Measurements from ENCODE around the gene PIPOX.

Gene PIPOX

GRCh38 chr17:29019475-29020181, 23.3 kb upstream of the PIPOX start:
- H3K4ac ChIP-seq (ENCODE audit: low read length), result no peak overlapping the region
- DNase-seq (ENCODE audit: low spot score), result no peak
- no peak overlapping the region for H4K91ac ChIP-seq (ENCODE audit: low read depth, low read length, poor library complexity)
- no CpG with 5 or more reads among the region's 39 CpGs for WGBS, 2 donors (ENCODE audit: extremely low coverage in 2 of 2, insufficient read length in 2 of 2, insufficient replicate concordance in 1 of 2)
- no peaks in the 10 kb centered on the region for H3K36me3 ChIP-seq (replicated peaks in 1 of 2; ENCODE audit: control insufficient read depth in 2 of 2, insufficient read depth in 2 of 2, low read length in 2 of 2)
- H2BK15ac ChIP-seq (ENCODE audit: low read length), result no peak overlapping the region
- H3K18ac ChIP-seq (ENCODE audit: low read length), result peak overlapping the region; percentile 69
- no peak overlapping the region for H2BK12ac ChIP-seq (ENCODE audit: low read length)
- no peaks in the 10 kb centered on the region for H3K9me3 ChIP-seq (replicated peaks in 1 of 2; ENCODE audit: control insufficient read depth in 2 of 2, insufficient read depth in 1 of 2, low read depth in 1 of 2, low read length in 2 of 2)
- H2BK5ac ChIP-seq (ENCODE audit: low read length), result no peak overlapping the region
- H3K4me3 ChIP-seq (ENCODE audit: low read length in 2 of 2), result no peak overlapping the region
- H3K27ac ChIP-seq (replicated peaks; ENCODE audit: low read length), result no peak overlapping the region
- peak overlapping the region; percentile 55 for H2AFZ ChIP-seq (ENCODE audit: low read length)
- H3K4me2 ChIP-seq (ENCODE audit: insufficient read depth, low read length, poor library complexity, severe bottlenecking), result peak overlapping the region; percentile 52
- no peak overlapping the region for H2AK5ac ChIP-seq (ENCODE audit: low read depth, low read length)
- H3K14ac ChIP-seq (ENCODE audit: low read length), result no peak overlapping the region
- H3K9ac ChIP-seq (ENCODE audit: low read depth, low read length, poor library complexity), result no peak overlapping the region
- H3K27me3 ChIP-seq (ENCODE audit: control insufficient read depth in 3 of 3, insufficient read depth in 3 of 3, low read depth in 1 of 3, low read length in 3 of 3), result no peaks in the 10 kb centered on the region
- H3K23ac ChIP-seq (ENCODE audit: low read depth, low read length, poor library complexity), result no peak overlapping the region
- H3K4me1 ChIP-seq (ENCODE audit: control insufficient read depth in 2 of 2, insufficient read depth in 1 of 2, low read depth in 1 of 2, low read length in 2 of 2), result peaks cover 12 to 18% of the 10 kb centered on the region in 2 donors
- H4K8ac ChIP-seq (ENCODE audit: low read depth, low read length), result no peak overlapping the region
- H2BK120ac ChIP-seq (ENCODE audit: low read depth, low read length), result no peak overlapping the region
- no peaks in the 10 kb centered on the region for H3K79me1 ChIP-seq (ENCODE audit: low read depth, low read length)

- Histone ChIP-seq H2AFZ (ENCODE audit: low read length) (no peak overlapping the region), H2BK120ac (ENCODE audit: low read depth, low read length) (no peak overlapping the region), H3K4me1 (ENCODE audit: control insufficient read depth in 2 of 2, insufficient read depth in 1 of 2, low read depth in 1 of 2, low read length in 2 of 2) (peaks cover 11 to 19% of the 10 kb centered on the region in 2 donors), H2BK15ac (ENCODE audit: low read length) (no peak overlapping the region), H3K18ac (ENCODE audit: low read length) (no peak overlapping the region), H4K91ac (ENCODE audit: low read depth, low read length, poor library complexity) (no peak overlapping the region), H3K14ac (ENCODE audit: low read length) (no peak overlapping the region), H3K27ac (replicated peaks; ENCODE audit: low read length) (no peak overlapping the region), H3K27me3 (ENCODE audit: control insufficient read depth in 3 of 3, insufficient read depth in 3 of 3, low read depth in 1 of 3, low read length in 3 of 3) (no peaks in the 10 kb centered on the region), H2AK5ac (ENCODE audit: low read depth, low read length) (no peak overlapping the region), H3K9me3 (replicated peaks in 1 of 2; ENCODE audit: control insufficient read depth in 2 of 2, insufficient read depth in 1 of 2, low read depth in 1 of 2, low read length in 2 of 2) (no peaks in the 10 kb centered on the region), H3K23ac (ENCODE audit: low read depth, low read length, poor library complexity) (no peak overlapping the region), H3K4ac (ENCODE audit: low read length) (no peak overlapping the region), H3K79me1 (ENCODE audit: low read depth, low read length) (no peaks in the 10 kb centered on the region), H3K4me2 (ENCODE audit: insufficient read depth, low read length, poor library complexity, severe bottlenecking) (no peak overlapping the region), H4K8ac (ENCODE audit: low read depth, low read length) (no peak overlapping the region), H3K9ac (ENCODE audit: low read depth, low read length, poor library complexity) (no peak overlapping the region), H2BK12ac (ENCODE audit: low read length) (no peak overlapping the region), H3K4me3 (ENCODE audit: low read length in 2 of 2) (no peak overlapping the region), H3K36me3 (replicated peaks in 1 of 2; ENCODE audit: control insufficient read depth in 2 of 2, insufficient read depth in 2 of 2, low read length in 2 of 2) (no peaks in the 10 kb centered on the region), H2BK5ac (ENCODE audit: low read length) (no peak overlapping the region)
- DNase-seq (ENCODE audit: low spot score), result no peak
- no CpG with 5 or more reads among the region's 8 CpGs for WGBS, 2 donors (ENCODE audit: extremely low coverage in 2 of 2, insufficient read length in 2 of 2, insufficient replicate concordance in 1 of 2)
Observed at GRCh38 chr17:29020576-29020975, 22.4 kb upstream of the PIPOX start.

DNA sequence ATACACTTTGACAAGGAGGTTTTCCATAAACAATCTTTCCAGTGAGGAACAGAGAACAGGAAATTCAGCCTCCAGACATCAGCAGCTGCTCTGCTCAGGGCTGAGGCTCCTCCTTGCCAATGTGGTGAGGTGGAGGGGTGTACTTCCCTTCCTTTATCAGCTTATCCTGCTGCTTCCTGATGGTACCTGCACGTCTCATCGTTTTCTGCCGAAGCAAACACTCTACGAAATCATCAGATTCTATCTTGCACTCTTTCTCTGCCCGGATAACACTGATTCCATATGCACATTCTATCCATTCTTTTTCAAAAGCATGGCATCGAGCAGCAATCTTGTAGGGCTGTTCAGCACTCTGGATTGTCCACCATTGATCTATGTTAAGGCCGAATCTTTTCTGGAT, 21.7 kb upstream of the PIPOX start:
- no peak overlapping the region for H3K18ac ChIP-seq (ENCODE audit: low read length)
- H3K4me3 ChIP-seq (ENCODE audit: low read length in 2 of 2), result no peak overlapping the region
- no peak for DNase-seq (ENCODE audit: low spot score)
- no peaks in the 10 kb centered on the region for H3K9me3 ChIP-seq (replicated peaks in 1 of 2; ENCODE audit: control insufficient read depth in 2 of 2, insufficient read depth in 1 of 2, low read depth in 1 of 2, low read length in 2 of 2)
- H2BK12ac ChIP-seq (ENCODE audit: low read length), result no peak overlapping the region
- H3K4me2 ChIP-seq (ENCODE audit: insufficient read depth, low read length, poor library complexity, severe bottlenecking), result no peak overlapping the region
- H3K79me1 ChIP-seq (ENCODE audit: low read depth, low read length), result no peaks in the 10 kb centered on the region
- H2AFZ ChIP-seq (ENCODE audit: low read length), result no peak overlapping the region
- H3K14ac ChIP-seq (ENCODE audit: low read length), result no peak overlapping the region
- H3K4me1 ChIP-seq (ENCODE audit: control insufficient read depth in 2 of 2, insufficient read depth in 1 of 2, low read depth in 1 of 2, low read length in 2 of 2), result peaks cover 11 to 19% of the 10 kb centered on the region in 2 donors
- H3K23ac ChIP-seq (ENCODE audit: low read depth, low read length, poor library complexity), result no peak overlapping the region
- H3K9ac ChIP-seq (ENCODE audit: low read depth, low read length, poor library complexity), result no peak overlapping the region
- WGBS, 2 donors (ENCODE audit: extremely low coverage in 2 of 2, insufficient read length in 2 of 2, insufficient replicate concordance in 1 of 2), result no CpG with 5 or more reads among the region's 7 CpGs
- H3K4ac ChIP-seq (ENCODE audit: low read length), result no peak overlapping the region
- no peak overlapping the region for H4K91ac ChIP-seq (ENCODE audit: low read depth, low read length, poor library complexity)
- no peaks in the 10 kb centered on the region for H3K27me3 ChIP-seq (ENCODE audit: control insufficient read depth in 3 of 3, insufficient read depth in 3 of 3, low read depth in 1 of 3, low read length in 3 of 3)
- no peak overlapping the region for H2BK15ac ChIP-seq (ENCODE audit: low read length)
- no peak overlapping the region for H3K27ac ChIP-seq (replicated peaks; ENCODE audit: low read length)
- no peaks in the 10 kb centered on the region for H3K36me3 ChIP-seq (replicated peaks in 1 of 2; ENCODE audit: control insufficient read depth in 2 of 2, insufficient read depth in 2 of 2, low read length in 2 of 2)
- H2BK5ac ChIP-seq (ENCODE audit: low read length), result no peak overlapping the region
- no peak overlapping the region for H2BK120ac ChIP-seq (ENCODE audit: low read depth, low read length)
- H2AK5ac ChIP-seq (ENCODE audit: low read depth, low read length), result no peak overlapping the region
- no peak overlapping the region for H4K8ac ChIP-seq (ENCODE audit: low read depth, low read length)

DNA sequence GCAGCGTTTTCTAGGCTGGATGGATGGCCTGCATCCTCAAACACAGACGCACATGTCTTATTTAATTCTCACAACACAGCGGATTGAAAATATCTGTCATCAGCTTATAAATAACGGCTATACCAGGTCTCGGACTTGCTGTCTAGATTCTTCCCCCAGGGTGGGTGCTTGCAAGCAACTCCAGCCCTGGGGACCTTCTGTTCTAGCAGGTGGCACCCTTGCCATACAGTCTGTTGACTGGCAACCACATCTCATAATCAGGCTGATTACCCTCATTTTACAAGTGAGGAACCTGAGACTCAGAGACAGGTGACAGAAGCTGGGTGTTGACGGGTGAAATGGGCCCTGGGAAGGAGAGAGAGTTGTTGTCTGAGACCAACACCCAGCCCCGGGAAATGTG, 20.9 kb upstream of the PIPOX start:
- WGBS, 2 donors (ENCODE audit: extremely low coverage in 2 of 2, insufficient read length in 2 of 2, insufficient replicate concordance in 1 of 2), result no CpG with 5 or more reads among the region's 7 CpGs
- Histone ChIP-seq H2BK15ac (ENCODE audit: low read length) (no peak overlapping the region), H2BK5ac (ENCODE audit: low read length) (no peak overlapping the region), H3K9me3 (replicated peaks in 1 of 2; ENCODE audit: control insufficient read depth in 2 of 2, insufficient read depth in 1 of 2, low read depth in 1 of 2, low read length in 2 of 2) (no peaks in the 10 kb centered on the region), H3K4ac (ENCODE audit: low read length) (no peak overlapping the region), H2AK5ac (ENCODE audit: low read depth, low read length) (no peak overlapping the region), H4K8ac (ENCODE audit: low read depth, low read length) (no peak overlapping the region), H3K4me3 (ENCODE audit: low read length in 2 of 2) (no peak overlapping the region), H3K27ac (replicated peaks; ENCODE audit: low read length) (no peak overlapping the region), H3K4me1 (ENCODE audit: control insufficient read depth in 2 of 2, insufficient read depth in 1 of 2, low read depth in 1 of 2, low read length in 2 of 2) (peaks cover 12 to 15% of the 10 kb centered on the region in 2 donors), H3K36me3 (replicated peaks in 1 of 2; ENCODE audit: control insufficient read depth in 2 of 2, insufficient read depth in 2 of 2, low read length in 2 of 2) (no peaks in the 10 kb centered on the region), H3K27me3 (ENCODE audit: control insufficient read depth in 3 of 3, insufficient read depth in 3 of 3, low read depth in 1 of 3, low read length in 3 of 3) (no peaks in the 10 kb centered on the region), H2BK12ac (ENCODE audit: low read length) (no peak overlapping the region), H3K23ac (ENCODE audit: low read depth, low read length, poor library complexity) (no peak overlapping the region), H2AFZ (ENCODE audit: low read length) (no peak overlapping the region), H4K91ac (ENCODE audit: low read depth, low read length, poor library complexity) (no peak overlapping the region), H3K79me1 (ENCODE audit: low read depth, low read length) (no peaks in the 10 kb centered on the region), H3K18ac (ENCODE audit: low read length) (no peak overlapping the region), H2BK120ac (ENCODE audit: low read depth, low read length) (no peak overlapping the region), H3K14ac (ENCODE audit: low read length) (no peak overlapping the region), H3K9ac (ENCODE audit: low read depth, low read length, poor library complexity) (no peak overlapping the region), H3K4me2 (ENCODE audit: insufficient read depth, low read length, poor library complexity, severe bottlenecking) (no peak overlapping the region)
- no peak for DNase-seq (ENCODE audit: low spot score)

Measured in neuronal stem cell (in vitro differentiated cells).